K562 (cell line): Measurements from ENCODE around the gene DOK1. TPM values are rescaled to one million over a fixed set of nuclear protein-coding genes. Genes with fewer than 3 reads are reported as not detected.
A peak's percentile ranks its signal among the peaks of the same experiment; 100 is the strongest.

ENCODE experiments used
- DPF2 ChIP-seq: fragments of 450-650 bp; IDR thresholded peaks from 2 replicates; pipeline ENCODE4 v1.6.1; 2016
- GABPB2 ChIP-seq: fragments of 250-450 bp; sonication (Bioruptor Pico); conservative IDR thresholded peaks from 2 replicates; pipeline ENCODE4 v1.5.1; 2021; ENCODE audit warnings: mild to moderate bottlenecking
- HDAC1 ChIP-seq, 2 experiments: fragments of 450-650 bp; IDR thresholded peaks; 2 replicates each; pipeline ENCODE4 v1.6.1; 2016 to 2017; ENCODE audit warnings: inconsistent platforms in 1 of 2, mild to moderate bottlenecking in 1 of 2, moderate library complexity in 1 of 2
- RERE ChIP-seq: sonication (generic); formaldehyde crosslinking; IDR thresholded peaks from 2 replicates; pipeline ENCODE4 v1.8.0; 2023; ENCODE audit warnings: missing genetic modification reagents, mild to moderate bottlenecking, borderline replicate concordance
- SIN3B ChIP-seq: fragments of 450-650 bp; IDR thresholded peaks from 2 replicates; pipeline ENCODE4 v1.6.1; 2017; ENCODE audit warnings: low read depth, mild to moderate bottlenecking, moderate library complexity
- STAT5B ChIP-seq: fragments of 250-450 bp; sonication (Bioruptor Pico); IDR thresholded peaks from 2 replicates; pipeline ENCODE4 v1.8.0; 2021; ENCODE audit warnings: mild to moderate bottlenecking, inconsistent platforms
- polyA plus RNA-seq, 8 experiments: library from polyadenylated mRNA; depleted of rRNA in 4 of 8; stranded (reverse) in 5 of 8; unstranded in 3 of 8; fragments of >200 nt; fragmentation: Nextera tagmentation in 2 of 8; fragmentation: Illumina TruSeq in 1 of 8; extraction: Ambion mirVana in 2 of 8; extraction: Trizol in 1 of 8; gene quantifications; 2 replicates each; pipeline versions ENCODE4 v1.2.1 to v1.2.3, GENCODE V29; 2011 to 2014; ENCODE audit warnings: inconsistent platforms in 1 of 8, missing spikeins in 1 of 8
- total RNA-seq, 7 experiments: library from RNA; depleted of rRNA in 6 of 7; stranded (reverse); fragments of >200 nt in 6 of 7; fragmentation: Illumina TruSeq in 2 of 7; extraction: Trizol in 2 of 7; gene quantifications; 2 replicates each; pipeline versions ENCODE4 v1.2.1 to v1.2.3, GENCODE V29; 2011 to 2021; ENCODE audit warnings: low replicate concordance in 1 of 7
- TF ChIP-seq, protein P1 (sequence below), 2 experiments: fragments of 450-650 bp; IDR thresholded peaks; 2 replicates each; pipeline ENCODE4 v1.6.1; 2016
- TF ChIP-seq, protein P2 (sequence below): fragments of 450-650 bp; IDR thresholded peaks from 2 replicates; pipeline ENCODE4 v1.6.1; 2016; ENCODE audit warnings: mild to moderate bottlenecking, moderate library complexity

Gene DOK1
- total and polyA plus RNA-seq, 9 of the 15 experiments (the other 6 are each of a cell fraction or from before 2014, with no cell fraction given), result 0.59 to 36.4 (median 16.1) TPM

- TF ChIP-seq RERE (CRISPR knock-in tag) (0 out of 2 replicates have a peak, but pooled peaks have one; percentile 1), GABPB2 (no peak), DPF2 (0 out of 2 replicates have a peak, but pooled peaks have one; percentile 13), SIN3B (peak; percentile 21; the same call in 1 of the 2 replicates), HDAC1 (IDR thresholded peaks at IDR 0.05) (0 out of 4 replicates have a peak, but pooled peaks of 1 of the 2 experiments have one; percentile 43), STAT5B (CRISPR knock-in tag) (no peak)
- TF ChIP-seq, protein P1, sequence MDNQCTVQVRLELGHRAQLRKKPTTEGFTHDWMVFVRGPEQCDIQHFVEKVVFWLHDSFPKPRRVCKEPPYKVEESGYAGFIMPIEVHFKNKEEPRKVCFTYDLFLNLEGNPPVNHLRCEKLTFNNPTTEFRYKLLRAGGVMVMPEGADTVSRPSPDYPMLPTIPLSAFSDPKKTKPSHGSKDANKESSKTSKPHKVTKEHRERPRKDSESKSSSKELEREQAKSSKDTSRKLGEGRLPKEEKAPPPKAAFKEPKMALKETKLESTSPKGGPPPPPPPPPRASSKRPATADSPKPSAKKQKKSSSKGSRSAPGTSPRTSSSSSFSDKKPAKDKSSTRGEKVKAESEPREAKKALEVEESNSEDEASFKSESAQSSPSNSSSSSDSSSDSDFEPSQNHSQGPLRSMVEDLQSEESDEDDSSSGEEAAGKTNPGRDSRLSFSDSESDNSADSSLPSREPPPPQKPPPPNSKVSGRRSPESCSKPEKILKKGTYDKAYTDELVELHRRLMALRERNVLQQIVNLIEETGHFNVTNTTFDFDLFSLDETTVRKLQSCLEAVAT (IDR thresholded peaks at IDR 0.05), result no peak; a peak in 1 of 4 replicates
- TF ChIP-seq, protein P2, sequence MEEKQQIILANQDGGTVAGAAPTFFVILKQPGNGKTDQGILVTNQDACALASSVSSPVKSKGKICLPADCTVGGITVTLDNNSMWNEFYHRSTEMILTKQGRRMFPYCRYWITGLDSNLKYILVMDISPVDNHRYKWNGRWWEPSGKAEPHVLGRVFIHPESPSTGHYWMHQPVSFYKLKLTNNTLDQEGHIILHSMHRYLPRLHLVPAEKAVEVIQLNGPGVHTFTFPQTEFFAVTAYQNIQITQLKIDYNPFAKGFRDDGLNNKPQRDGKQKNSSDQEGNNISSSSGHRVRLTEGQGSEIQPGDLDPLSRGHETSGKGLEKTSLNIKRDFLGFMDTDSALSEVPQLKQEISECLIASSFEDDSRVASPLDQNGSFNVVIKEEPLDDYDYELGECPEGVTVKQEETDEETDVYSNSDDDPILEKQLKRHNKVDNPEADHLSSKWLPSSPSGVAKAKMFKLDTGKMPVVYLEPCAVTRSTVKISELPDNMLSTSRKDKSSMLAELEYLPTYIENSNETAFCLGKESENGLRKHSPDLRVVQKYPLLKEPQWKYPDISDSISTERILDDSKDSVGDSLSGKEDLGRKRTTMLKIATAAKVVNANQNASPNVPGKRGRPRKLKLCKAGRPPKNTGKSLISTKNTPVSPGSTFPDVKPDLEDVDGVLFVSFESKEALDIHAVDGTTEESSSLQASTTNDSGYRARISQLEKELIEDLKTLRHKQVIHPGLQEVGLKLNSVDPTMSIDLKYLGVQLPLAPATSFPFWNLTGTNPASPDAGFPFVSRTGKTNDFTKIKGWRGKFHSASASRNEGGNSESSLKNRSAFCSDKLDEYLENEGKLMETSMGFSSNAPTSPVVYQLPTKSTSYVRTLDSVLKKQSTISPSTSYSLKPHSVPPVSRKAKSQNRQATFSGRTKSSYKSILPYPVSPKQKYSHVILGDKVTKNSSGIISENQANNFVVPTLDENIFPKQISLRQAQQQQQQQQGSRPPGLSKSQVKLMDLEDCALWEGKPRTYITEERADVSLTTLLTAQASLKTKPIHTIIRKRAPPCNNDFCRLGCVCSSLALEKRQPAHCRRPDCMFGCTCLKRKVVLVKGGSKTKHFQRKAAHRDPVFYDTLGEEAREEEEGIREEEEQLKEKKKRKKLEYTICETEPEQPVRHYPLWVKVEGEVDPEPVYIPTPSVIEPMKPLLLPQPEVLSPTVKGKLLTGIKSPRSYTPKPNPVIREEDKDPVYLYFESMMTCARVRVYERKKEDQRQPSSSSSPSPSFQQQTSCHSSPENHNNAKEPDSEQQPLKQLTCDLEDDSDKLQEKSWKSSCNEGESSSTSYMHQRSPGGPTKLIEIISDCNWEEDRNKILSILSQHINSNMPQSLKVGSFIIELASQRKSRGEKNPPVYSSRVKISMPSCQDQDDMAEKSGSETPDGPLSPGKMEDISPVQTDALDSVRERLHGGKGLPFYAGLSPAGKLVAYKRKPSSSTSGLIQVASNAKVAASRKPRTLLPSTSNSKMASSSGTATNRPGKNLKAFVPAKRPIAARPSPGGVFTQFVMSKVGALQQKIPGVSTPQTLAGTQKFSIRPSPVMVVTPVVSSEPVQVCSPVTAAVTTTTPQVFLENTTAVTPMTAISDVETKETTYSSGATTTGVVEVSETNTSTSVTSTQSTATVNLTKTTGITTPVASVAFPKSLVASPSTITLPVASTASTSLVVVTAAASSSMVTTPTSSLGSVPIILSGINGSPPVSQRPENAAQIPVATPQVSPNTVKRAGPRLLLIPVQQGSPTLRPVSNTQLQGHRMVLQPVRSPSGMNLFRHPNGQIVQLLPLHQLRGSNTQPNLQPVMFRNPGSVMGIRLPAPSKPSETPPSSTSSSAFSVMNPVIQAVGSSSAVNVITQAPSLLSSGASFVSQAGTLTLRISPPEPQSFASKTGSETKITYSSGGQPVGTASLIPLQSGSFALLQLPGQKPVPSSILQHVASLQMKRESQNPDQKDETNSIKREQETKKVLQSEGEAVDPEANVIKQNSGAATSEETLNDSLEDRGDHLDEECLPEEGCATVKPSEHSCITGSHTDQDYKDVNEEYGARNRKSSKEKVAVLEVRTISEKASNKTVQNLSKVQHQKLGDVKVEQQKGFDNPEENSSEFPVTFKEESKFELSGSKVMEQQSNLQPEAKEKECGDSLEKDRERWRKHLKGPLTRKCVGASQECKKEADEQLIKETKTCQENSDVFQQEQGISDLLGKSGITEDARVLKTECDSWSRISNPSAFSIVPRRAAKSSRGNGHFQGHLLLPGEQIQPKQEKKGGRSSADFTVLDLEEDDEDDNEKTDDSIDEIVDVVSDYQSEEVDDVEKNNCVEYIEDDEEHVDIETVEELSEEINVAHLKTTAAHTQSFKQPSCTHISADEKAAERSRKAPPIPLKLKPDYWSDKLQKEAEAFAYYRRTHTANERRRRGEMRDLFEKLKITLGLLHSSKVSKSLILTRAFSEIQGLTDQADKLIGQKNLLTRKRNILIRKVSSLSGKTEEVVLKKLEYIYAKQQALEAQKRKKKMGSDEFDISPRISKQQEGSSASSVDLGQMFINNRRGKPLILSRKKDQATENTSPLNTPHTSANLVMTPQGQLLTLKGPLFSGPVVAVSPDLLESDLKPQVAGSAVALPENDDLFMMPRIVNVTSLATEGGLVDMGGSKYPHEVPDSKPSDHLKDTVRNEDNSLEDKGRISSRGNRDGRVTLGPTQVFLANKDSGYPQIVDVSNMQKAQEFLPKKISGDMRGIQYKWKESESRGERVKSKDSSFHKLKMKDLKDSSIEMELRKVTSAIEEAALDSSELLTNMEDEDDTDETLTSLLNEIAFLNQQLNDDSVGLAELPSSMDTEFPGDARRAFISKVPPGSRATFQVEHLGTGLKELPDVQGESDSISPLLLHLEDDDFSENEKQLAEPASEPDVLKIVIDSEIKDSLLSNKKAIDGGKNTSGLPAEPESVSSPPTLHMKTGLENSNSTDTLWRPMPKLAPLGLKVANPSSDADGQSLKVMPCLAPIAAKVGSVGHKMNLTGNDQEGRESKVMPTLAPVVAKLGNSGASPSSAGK, result peak; percentile 55
These were observed 456 bp downstream of the DOK1 start (continued) for GRCh38 chr2:74554820-74555531.
